GM12875 (cell line): ENCODE results near the gene CEACAM16.

Source experiments
- H3K4me3 ChIP-seq: one replicate; pipeline ENCODE4 v1.5.1; 2011; ENCODE audit warnings: low read depth, low read length, control low read depth
- TF ChIP-seq, protein P1 (sequence below): IDR thresholded peaks from 2 replicates; pipeline ENCODE4 v1.5.1; 2011; ENCODE audit warnings: low read depth, mild to moderate bottlenecking, control low read depth, inconsistent platforms, low read length, moderate library complexity, borderline replicate concordance; ENCODE audit not compliant: insufficient read depth

CEACAM16 gene

DNA sequence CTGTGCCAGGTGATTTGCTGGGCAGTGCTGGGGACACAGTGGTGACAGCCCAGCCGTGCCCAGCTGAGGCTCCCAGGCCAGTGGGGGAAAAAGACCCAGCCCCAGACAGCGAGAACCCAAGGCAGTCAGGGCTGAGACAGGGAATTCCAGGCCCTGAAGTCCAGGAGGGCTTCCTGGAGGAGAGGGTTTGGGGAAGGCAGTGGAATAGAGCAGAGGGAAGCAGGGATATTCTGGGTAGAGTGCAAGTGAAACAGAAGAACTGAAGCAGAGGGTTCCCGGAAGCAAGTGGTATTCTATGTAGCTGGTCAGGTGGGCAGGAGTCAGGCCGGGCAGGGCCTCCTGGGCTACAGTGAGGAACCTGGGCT is 1.3 kb upstream of the CEACAM16 start:
- no peak overlapping the region for H3K4me3 ChIP-seq
- TF ChIP-seq, protein P1, sequence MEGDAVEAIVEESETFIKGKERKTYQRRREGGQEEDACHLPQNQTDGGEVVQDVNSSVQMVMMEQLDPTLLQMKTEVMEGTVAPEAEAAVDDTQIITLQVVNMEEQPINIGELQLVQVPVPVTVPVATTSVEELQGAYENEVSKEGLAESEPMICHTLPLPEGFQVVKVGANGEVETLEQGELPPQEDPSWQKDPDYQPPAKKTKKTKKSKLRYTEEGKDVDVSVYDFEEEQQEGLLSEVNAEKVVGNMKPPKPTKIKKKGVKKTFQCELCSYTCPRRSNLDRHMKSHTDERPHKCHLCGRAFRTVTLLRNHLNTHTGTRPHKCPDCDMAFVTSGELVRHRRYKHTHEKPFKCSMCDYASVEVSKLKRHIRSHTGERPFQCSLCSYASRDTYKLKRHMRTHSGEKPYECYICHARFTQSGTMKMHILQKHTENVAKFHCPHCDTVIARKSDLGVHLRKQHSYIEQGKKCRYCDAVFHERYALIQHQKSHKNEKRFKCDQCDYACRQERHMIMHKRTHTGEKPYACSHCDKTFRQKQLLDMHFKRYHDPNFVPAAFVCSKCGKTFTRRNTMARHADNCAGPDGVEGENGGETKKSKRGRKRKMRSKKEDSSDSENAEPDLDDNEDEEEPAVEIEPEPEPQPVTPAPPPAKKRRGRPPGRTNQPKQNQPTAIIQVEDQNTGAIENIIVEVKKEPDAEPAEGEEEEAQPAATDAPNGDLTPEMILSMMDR, result no peak

DNA sequence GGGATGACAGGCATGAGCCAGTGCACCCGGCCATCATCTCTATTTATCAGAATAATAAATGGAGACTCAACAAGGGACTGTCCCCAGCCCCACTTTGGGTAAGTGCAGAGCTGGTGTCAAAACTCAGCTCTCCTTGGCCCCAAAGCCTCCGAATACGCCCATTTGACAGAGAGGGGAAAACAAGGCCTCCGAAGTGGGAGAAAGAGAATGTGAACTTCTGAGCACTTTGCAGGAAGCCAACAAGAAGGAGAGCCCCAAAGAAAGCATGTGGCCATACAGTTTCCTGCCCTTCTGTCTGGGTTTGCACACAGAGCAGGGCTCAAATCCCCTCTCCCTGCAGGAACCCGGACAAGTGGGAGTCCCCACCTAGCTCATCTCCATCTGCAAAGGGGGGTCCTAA is 1.6 kb downstream of the CEACAM16 start:
- no peak overlapping the region for H3K4me3 ChIP-seq
- TF ChIP-seq, protein P1, result no peak

DNA sequence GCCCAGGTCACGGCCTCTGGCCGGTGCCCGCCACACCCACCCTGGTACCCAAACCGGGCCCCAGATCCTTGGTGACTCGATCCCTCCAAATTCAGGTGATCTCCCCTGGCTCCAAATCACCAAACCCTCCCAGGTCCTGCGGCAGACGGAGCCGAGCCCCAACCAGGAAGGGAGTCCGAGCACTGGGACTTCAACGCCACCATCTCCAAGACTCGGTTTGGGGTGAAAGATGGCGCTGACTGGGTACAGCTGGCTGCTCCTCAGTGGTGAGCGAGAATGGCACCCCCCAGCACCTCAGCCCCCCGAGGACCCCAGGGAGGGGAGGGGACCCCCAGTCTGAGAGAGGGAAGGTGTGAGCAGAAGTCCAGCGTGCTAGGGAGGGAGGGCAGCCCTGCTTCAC is 2.3 kb downstream of the CEACAM16 start:
- H3K4me3 ChIP-seq, result no peak overlapping the region
- TF ChIP-seq, protein P1, result no peak

DNA sequence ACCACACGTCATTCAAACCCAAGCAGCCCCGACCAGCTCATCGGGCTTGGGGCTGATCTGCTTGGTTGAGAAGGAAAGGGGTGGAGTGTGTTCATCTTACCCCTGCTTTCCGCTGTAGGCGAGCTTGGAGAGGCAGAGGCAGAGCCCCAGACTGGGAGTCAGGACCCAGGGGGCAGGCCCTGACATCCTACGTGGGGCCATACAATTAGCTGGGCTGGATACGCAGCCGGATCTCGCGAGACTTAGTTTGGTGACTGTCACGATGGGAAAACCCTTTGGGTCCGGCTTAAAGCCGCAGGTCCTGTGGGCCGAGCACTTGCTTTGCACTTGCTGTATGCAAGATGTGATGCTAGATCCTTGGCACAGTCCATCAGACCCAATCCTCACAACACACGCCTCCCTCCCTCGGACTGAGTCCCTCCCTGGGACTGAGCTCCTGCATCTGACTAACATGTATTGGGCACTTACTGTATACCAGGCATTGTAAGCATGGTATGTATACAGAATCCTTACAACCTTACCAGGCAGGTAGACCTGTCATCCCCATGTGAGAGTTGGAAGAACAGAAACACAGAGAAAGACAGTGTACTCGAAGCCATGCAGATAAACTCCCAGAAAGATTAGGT is 3.7 kb downstream of the CEACAM16 start:
- TF ChIP-seq, protein P1, result no peak

DNA sequence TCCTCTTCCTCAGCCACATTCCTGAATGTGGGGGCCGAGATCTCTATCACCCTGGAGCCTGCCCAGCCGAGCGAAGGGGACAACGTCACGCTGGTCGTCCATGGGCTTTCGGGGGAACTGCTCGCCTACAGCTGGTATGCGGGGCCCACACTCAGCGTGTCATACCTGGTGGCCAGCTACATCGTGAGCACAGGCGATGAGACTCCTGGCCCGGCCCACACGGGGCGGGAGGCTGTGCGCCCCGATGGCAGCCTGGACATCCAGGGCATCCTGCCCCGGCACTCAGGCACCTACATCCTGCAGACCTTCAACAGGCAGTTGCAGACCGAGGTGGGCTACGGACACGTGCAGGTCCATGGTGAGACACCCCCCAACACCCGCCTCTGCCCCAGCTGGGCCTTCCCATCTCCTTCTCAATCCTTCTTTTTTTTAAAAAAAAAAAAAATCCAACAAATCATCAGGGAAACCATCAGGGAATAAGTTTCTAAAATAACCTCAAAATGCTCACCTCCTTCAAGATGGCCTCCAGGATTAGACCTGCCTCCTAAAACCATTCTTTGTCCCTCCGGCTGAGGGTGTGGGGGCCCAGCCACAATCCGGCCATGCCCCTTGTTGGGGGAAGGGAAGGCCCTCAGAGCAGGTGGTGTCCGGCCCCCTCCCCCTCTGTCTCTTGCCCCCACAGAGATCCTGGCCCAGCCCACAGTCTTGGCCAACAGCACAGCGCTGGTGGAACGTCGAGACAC is 4.6 kb downstream of the CEACAM16 start:
- H3K4me3 ChIP-seq, result no peak overlapping the region
- TF ChIP-seq, protein P1, result no peak

More for the DNA sequence above, 3.7 kb downstream of the CEACAM16 start:
- H3K4me3 ChIP-seq, result no peak overlapping the region

DNA sequence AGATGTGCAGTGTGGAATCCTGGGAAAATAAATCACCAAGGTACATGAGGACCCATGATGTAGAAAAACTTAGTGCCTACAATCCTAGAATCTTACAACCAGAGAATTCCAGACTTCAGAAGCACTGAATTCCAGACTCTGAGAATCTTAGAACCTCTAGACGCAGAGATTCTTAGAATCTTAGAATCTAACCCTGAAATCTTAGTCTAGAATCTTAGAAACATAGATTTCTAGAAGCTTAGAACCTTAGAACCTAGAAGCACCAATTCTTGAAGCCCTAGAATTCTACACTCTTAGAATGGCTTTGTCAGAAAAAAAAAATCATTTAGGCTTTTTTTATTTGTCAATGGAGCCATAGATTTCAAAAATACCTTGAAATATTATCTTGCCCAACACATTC is 6.0 kb downstream of the CEACAM16 start:
- TF ChIP-seq, protein P1, result no peak
- H3K4me3 ChIP-seq, result no peak overlapping the region

DNA sequence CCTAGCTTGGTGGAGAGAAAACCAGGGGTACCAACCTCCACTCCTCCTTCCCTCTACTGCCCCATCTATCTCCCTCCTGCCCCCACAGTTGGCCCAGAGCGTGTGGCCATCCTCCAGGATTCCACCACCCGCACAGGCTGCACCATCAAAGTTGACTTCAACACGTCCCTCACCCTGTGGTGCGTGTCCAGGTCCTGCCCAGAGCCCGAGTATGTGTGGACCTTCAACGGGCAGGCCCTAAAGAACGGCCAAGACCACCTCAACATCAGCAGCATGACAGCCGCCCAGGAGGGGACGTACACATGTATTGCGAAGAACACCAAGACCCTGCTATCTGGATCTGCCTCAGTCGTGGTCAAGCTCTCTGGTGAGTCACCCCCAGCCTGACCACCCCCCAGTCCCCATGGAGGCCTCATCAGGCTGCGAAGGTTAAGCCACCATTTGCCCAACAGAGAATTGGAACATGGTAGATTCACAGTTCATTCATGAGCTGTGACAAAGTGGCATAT is 6.6 kb downstream of the CEACAM16 start:
- H3K4me3 ChIP-seq, result no peak overlapping the region
- TF ChIP-seq, protein P1, result no peak
